Progenitor cell of endocrine pancreas (in vitro differentiated cells): ENCODE results near the gene KLHL17. TPM values are rescaled to one million over a fixed set of nuclear protein-coding genes. Genes with fewer than 3 reads are reported as not detected.

Experiments
- DNase-seq: peaks from one replicate; pipeline ENCODE4 v3.0.0; 2021; ENCODE audit warnings: low spot score; ENCODE audit not compliant: unreplicated experiment
- H3K27ac Mint-ChIP-seq: 2 replicates; pipeline ENCODE4 v1.8.0; 2021; ENCODE audit warnings: mild to moderate bottlenecking, moderate library complexity, mixed read lengths
- H3K27me3 Mint-ChIP-seq: 2 replicates; pipeline ENCODE4 v1.8.0; 2021; ENCODE audit warnings: mixed read lengths
- H3K36me3 Mint-ChIP-seq: 2 replicates; pipeline ENCODE4 v1.8.0; 2022; ENCODE audit warnings: mixed read lengths; ENCODE audit not compliant: insufficient read depth
- H3K4me1 Mint-ChIP-seq: 2 replicates; pipeline ENCODE4 v1.8.0; 2021; ENCODE audit warnings: low read depth, mixed read lengths
- H3K4me3 Mint-ChIP-seq: 2 replicates; pipeline ENCODE4 v1.8.0; 2021; ENCODE audit warnings: low read depth, mild to moderate bottlenecking, moderate library complexity, mixed read lengths
- H3K9me3 Mint-ChIP-seq: 2 replicates; pipeline ENCODE4 v1.8.0; 2021; ENCODE audit warnings: low read depth, mixed read lengths
- total RNA-seq: library from RNA; stranded (reverse); gene quantifications from 2 replicates; pipeline ENCODE4 v1.2.1, GENCODE V29; 2021
- TF ChIP-seq, protein P1 (sequence below): fragments of 200-600 bp; sonication (generic); IDR thresholded peaks from one replicate; pipeline ENCODE4 v1.5.0; 2021; ENCODE audit warnings: antibody characterized with exemption, mild to moderate bottlenecking; ENCODE audit not compliant: unreplicated experiment

Gene KLHL17
- total RNA-seq, 1 donor from 2014 or later: 45.3 TPM

DNA sequence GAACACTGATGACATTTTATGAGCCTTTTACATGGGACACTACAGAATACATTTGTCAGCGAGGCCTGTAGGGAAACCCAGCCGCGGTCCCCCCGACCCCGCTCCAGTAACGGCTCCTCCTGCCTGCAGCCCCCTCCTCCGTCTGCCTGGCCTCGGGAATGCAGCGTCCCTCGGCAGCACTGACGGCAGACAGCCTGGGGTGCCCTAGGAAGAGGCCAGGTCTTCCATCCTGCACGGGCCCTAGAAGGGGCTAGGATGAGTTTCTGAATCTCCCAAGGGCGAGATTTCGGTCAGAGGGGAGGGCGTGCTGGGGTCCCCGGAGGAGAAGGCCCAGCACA, 28.2 kb upstream of the KLHL17 start:
- H3K27ac Mint-ChIP-seq: no peak overlapping the region
- H3K4me1 Mint-ChIP-seq: peaks cover 7% of the 10 kb centered on the region
- H3K4me3 Mint-ChIP-seq: no peak overlapping the region
- peaks cover 58% of the 10 kb centered on the region for H3K27me3 Mint-ChIP-seq
- no peaks in the 10 kb centered on the region for H3K9me3 Mint-ChIP-seq
- no peak for DNase-seq
- H3K36me3 Mint-ChIP-seq: no peaks in the 10 kb centered on the region
- TF ChIP-seq, protein P1, sequence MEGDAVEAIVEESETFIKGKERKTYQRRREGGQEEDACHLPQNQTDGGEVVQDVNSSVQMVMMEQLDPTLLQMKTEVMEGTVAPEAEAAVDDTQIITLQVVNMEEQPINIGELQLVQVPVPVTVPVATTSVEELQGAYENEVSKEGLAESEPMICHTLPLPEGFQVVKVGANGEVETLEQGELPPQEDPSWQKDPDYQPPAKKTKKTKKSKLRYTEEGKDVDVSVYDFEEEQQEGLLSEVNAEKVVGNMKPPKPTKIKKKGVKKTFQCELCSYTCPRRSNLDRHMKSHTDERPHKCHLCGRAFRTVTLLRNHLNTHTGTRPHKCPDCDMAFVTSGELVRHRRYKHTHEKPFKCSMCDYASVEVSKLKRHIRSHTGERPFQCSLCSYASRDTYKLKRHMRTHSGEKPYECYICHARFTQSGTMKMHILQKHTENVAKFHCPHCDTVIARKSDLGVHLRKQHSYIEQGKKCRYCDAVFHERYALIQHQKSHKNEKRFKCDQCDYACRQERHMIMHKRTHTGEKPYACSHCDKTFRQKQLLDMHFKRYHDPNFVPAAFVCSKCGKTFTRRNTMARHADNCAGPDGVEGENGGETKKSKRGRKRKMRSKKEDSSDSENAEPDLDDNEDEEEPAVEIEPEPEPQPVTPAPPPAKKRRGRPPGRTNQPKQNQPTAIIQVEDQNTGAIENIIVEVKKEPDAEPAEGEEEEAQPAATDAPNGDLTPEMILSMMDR: no peak

DNA sequence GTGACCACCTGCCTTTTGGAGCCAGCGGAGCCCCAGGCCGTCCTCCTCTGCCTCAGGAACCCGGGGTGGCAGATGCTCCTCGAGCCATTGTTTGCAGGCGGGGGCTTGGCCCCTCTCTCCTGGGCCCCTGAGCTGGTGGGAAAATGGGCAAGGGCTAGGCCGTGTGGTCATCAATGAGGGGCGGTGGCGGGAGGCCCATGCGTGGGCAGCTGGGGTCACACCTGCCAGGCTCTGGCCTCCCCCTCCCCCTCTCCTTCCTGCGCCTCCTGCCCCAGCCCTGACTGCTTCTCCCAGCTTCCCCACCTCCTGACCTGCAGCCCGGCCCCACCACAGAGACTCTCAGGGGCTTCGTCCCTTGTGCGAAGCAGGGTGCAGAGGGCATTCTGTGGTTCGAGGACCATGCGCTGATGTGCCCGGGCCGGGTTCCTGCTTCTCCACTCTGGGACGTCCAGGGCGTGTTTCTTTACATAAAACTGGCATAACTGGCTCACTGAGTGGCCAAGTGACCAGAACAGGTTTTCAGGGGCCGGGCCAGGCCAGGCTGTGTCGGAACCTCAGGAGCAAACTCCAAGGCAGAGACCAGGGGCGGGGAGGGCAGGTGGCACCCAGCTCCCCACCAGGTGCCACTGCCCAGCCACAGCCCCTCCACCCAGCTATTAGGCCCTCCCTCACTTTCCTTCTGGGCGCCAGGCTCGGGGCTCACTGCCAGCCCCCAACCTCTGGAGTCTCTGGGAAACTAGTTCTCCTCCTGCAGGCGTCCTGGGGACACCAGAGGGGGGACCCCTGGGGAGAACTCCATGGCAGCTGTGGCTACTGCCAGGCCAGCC, 27.4 kb upstream of the KLHL17 start:
- TF ChIP-seq, protein P1: no peak
- Mint-ChIP-seq H3K4me1 (peaks cover 11% of the 10 kb centered on the region), H3K4me3 (no peak overlapping the region), H3K9me3 (no peaks in the 10 kb centered on the region), H3K27me3 (peaks cover 50% of the 10 kb centered on the region), H3K27ac (no peak overlapping the region), H3K36me3 (no peaks in the 10 kb centered on the region)
- DNase-seq: no peak

- no peak for DNase-seq
- Mint-ChIP-seq H3K4me3 (no peak overlapping the region), H3K9me3 (no peaks in the 10 kb centered on the region), H3K36me3 (no peaks in the 10 kb centered on the region), H3K27me3 (peaks cover 47% of the 10 kb centered on the region), H3K27ac (no peak overlapping the region), H3K4me1 (peaks cover 16% of the 10 kb centered on the region)
- TF ChIP-seq, protein P1: no peak
Measured at GRCh38 chr1:933603-933940, 26.8 kb upstream of the KLHL17 start.

GRCh38 chr1:934991-935750, 25.2 kb upstream of the KLHL17 start:
- TF ChIP-seq, protein P1: no peak
- H3K4me3 Mint-ChIP-seq: no peak overlapping the region
- peaks cover 19% of the 10 kb centered on the region for H3K4me1 Mint-ChIP-seq
- H3K27ac Mint-ChIP-seq: peak overlapping the region; percentile 9
- H3K36me3 Mint-ChIP-seq: no peaks in the 10 kb centered on the region
- H3K27me3 Mint-ChIP-seq: peaks cover 41% of the 10 kb centered on the region
- no peak for DNase-seq
- H3K9me3 Mint-ChIP-seq: no peaks in the 10 kb centered on the region

- Mint-ChIP-seq H3K4me1 (peaks cover 19% of the 10 kb centered on the region), H3K9me3 (no peaks in the 10 kb centered on the region), H3K36me3 (no peaks in the 10 kb centered on the region), H3K27ac (no peak overlapping the region), H3K27me3 (peaks cover 38% of the 10 kb centered on the region), H3K4me3 (no peak overlapping the region)
- TF ChIP-seq, protein P1: no peak
- DNase-seq: no peak
Measured at GRCh38 chr1:935751-936231, 24.6 kb upstream of the KLHL17 start.
